ENCODE results near the gene MLLT6. TPM values are rescaled to one million over a fixed set of nuclear protein-coding genes. Genes with fewer than 3 reads are reported as not detected.

MLLT6 gene
- total and polyA plus RNA-seq, 2 of the 13 experiments (the other 11 are each of a cell fraction or from before 2014, with no cell fraction given): 50.7 to 69.5 TPM

DNA sequence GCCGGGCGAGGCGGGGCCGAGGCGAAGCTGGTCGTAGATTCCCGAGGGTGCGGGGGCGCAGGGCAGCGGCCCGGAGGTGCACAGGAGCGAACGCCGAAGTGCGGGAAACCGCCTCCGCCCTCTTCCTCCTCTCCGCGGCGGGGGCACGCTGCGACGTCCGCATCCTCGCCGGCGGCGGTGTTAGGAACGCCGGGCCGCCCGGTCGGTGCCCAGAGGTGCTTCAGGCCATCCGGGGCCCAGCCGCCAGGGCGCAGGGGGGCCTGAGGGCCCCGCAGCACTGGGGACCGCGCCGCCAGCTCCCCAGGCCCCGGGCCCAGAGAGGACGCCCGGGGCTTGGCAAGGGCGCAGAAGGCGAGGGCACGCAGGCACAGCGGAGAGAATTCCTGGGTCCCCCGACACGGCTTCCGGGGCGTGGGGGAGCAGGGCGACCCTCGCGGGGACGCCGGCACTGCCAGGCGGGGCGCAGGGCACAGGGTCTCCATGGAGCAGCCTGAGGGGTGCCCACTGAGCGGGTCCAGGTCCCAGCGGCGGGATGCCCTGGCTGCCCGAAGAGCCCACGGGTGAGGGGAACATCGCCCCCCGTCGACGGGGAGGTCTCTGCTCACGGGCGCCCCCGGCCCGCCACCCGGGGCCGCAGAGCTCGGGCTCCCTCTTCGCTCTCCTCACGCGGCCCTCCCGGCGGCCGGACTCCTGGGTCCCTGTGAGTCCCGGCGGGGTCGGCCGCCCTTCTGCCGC, 30.9 kb upstream of the MLLT6 start (continued):
- TF ChIP-seq ATF3 (CRISPR knock-in tag; IDR thresholded peaks at IDR 0.05): no peak
- no peak for TF ChIP-seq ZNF136 (CRISPR knock-in tag; IDR thresholded peaks at IDR 0.05; ENCODE audit: low read depth)
- no peak; the same call in 1 of the 2 replicates for TF ChIP-seq NFKB2 (CRISPR knock-in tag; IDR thresholded peaks at IDR 0.05; ENCODE audit: borderline replicate concordance)
- TF ChIP-seq ZNF580 (CRISPR knock-in tag; IDR thresholded peaks at IDR 0.05; ENCODE audit: borderline replicate concordance, low read depth): no peak
- no peak for TF ChIP-seq ZFYVE20 (CRISPR knock-in tag; IDR thresholded peaks at IDR 0.05; ENCODE audit: borderline replicate concordance, low read depth)
- TF ChIP-seq EHMT2 (IDR thresholded peaks at IDR 0.05; ENCODE audit: borderline replicate concordance, low read depth, low read length): no peak
- no peak; the same call in 1 of the 2 replicates for TF ChIP-seq MTA1 (CRISPR knock-in tag; IDR thresholded peaks at IDR 0.05; ENCODE audit: borderline replicate concordance)
- no peak for TF ChIP-seq NFIC (IDR thresholded peaks at IDR 0.05; ENCODE audit: low read length)
- TF ChIP-seq, protein P1, sequence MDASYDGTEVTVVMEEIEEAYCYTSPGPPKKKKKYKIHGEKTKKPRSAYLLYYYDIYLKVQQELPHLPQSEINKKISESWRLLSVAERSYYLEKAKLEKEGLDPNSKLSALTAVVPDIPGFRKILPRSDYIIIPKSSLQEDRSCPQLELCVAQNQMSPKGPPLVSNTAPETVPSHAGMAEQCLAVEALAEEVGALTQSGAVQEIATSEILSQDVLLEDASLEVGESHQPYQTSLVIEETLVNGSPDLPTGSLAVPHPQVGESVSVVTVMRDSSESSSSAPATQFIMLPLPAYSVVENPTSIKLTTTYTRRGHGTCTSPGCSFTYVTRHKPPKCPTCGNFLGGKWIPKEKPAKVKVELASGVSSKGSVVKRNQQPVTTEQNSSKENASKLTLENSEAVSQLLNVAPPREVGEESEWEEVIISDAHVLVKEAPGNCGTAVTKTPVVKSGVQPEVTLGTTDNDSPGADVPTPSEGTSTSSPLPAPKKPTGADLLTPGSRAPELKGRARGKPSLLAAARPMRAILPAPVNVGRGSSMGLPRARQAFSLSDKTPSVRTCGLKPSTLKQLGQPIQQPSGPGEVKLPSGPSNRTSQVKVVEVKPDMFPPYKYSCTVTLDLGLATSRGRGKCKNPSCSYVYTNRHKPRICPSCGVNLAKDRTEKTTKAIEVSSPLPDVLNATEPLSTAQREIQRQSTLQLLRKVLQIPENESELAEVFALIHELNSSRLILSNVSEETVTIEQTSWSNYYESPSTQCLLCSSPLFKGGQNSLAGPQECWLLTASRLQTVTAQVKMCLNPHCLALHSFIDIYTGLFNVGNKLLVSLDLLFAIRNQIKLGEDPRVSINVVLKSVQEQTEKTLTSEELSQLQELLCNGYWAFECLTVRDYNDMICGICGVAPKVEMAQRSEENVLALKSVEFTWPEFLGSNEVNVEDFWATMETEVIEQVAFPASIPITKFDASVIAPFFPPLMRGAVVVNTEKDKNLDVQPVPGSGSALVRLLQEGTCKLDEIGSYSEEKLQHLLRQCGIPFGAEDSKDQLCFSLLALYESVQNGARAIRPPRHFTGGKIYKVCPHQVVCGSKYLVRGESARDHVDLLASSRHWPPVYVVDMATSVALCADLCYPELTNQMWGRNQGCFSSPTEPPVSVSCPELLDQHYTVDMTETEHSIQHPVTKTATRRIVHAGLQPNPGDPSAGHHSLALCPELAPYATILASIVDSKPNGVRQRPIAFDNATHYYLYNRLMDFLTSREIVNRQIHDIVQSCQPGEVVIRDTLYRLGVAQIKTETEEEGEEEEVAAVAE (CRISPR knock-in tag; IDR thresholded peaks at IDR 0.05; ENCODE audit: borderline replicate concordance): no peak; the same call in 1 of the 2 replicates
- TF ChIP-seq, protein P2, sequence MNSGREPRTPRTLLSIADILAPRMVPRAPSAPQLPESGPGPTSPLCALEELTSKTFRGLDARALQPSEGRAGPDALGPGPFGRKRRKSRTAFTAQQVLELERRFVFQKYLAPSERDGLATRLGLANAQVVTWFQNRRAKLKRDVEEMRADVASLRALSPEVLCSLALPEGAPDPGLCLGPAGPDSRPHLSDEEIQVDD (CRISPR knock-in tag; IDR thresholded peaks at IDR 0.05; ENCODE audit: borderline replicate concordance): peak; percentile 63; the same call in 1 of the 2 replicates
- TF ChIP-seq PBX2 (CRISPR knock-in tag; IDR thresholded peaks at IDR 0.05): no peak
- TF ChIP-seq MTF2 (CRISPR knock-in tag; IDR thresholded peaks at IDR 0.05; ENCODE audit: borderline replicate concordance): no peak; the same call in 1 of the 2 replicates
- TF ChIP-seq ZNF496 (CRISPR knock-in tag; IDR thresholded peaks at IDR 0.05; ENCODE audit: insufficient replicate concordance): no peak
- TF ChIP-seq NAIF1 (CRISPR knock-in tag; IDR thresholded peaks at IDR 0.05; ENCODE audit: borderline replicate concordance): no peak
- TF ChIP-seq ZNF12 (CRISPR knock-in tag; IDR thresholded peaks at IDR 0.05): no peak
- TF ChIP-seq SIX1 (CRISPR knock-in tag; IDR thresholded peaks at IDR 0.05; ENCODE audit: borderline replicate concordance): no peak
- no peak for TF ChIP-seq HMG20A (CRISPR knock-in tag; IDR thresholded peaks at IDR 0.05; ENCODE audit: borderline replicate concordance)
- TF ChIP-seq ETS1 (CRISPR knock-in tag; IDR thresholded peaks at IDR 0.05): no peak; the same call in 1 of the 2 replicates
- no peak for TF ChIP-seq ZNF614 (CRISPR knock-in tag; IDR thresholded peaks at IDR 0.05; ENCODE audit: borderline replicate concordance)
- no peak for TF ChIP-seq ZNF383 (CRISPR knock-in tag; IDR thresholded peaks at IDR 0.05; ENCODE audit: borderline replicate concordance)
- no peak for TF ChIP-seq CBX5 (CRISPR knock-in tag; IDR thresholded peaks at IDR 0.05; ENCODE audit: borderline replicate concordance)

Measured in HepG2 (cell line).